ENCODE results near the gene PLEKHJ1.
A peak's percentile ranks its signal among the peaks of the same experiment; 100 is the strongest.

The PLEKHJ1 gene

DNA sequence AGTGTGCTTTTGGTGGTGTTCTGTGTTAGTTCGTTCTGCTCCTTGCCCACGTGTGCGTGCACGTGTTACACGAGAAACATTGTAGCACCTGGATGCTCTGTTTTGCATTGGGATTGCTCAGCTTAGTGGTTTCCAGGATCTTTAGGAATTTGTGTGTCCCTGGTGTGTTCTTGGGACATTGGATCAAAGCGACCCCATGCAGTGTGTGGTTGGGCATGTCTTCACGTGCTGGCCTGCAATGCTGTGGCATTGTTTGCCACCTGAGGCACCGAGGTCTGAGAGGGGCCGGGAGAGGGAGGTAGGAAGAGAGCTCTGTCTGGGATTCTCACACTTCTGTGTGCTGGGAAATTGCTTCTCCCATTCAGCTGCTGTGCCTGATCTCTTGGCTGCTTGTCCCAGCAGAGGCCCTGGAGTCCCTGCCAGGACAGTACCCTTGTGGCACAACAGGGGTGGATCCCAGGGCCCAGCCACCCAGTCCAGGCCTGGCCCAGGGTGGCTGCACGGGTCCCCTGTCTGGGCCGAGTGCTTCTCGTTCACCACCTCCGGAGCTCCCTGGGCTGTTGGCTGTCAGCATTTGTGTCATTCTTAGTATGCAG, 11.3 kb downstream of the PLEKHJ1 start:
- peak in 1 of 56 donors; percentile 19 for DNase-seq

DNA sequence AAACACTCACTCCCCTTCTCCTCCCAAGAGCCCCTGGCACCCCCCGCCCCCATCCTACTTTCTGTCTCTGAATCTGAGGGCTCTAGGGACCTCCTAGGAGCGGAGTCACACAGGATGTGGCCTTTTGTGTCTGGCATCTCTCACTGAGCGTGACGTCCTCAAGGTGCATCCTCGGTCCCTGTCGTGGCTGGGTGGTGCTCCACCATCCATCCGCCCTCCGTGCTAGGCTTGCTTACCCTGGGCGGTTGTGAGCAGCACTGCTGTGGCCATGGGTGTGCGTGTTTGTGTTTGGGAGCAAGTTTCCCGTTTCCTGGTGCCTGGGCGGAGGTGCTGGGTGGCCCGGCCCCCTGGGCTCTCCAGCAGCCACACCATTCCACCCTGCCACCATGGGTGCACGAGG, 12.2 kb downstream of the PLEKHJ1 start:
- DNase-seq, result no peak

DNA sequence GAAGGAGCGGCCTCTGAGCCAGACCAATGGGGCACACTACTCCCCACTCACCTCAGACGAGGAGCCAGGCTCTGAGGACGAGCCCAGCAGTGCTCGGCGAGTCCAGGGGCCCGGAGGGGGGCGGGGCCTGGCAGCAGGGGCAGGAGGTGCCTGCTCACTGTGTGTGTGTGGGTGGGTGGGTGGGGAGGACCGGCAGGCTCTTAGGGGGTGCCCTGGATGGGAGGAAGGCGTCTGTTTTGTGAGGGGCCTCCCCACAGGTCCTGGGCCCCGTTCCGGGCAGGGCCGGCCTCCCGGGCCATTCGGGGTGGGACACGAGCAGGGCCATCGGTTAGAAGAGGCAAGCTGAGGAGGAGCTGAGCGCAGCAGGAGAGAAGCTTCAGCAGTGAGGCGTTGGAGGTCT, 12.7 kb downstream of the PLEKHJ1 start:
- no peak for DNase-seq

DNA sequence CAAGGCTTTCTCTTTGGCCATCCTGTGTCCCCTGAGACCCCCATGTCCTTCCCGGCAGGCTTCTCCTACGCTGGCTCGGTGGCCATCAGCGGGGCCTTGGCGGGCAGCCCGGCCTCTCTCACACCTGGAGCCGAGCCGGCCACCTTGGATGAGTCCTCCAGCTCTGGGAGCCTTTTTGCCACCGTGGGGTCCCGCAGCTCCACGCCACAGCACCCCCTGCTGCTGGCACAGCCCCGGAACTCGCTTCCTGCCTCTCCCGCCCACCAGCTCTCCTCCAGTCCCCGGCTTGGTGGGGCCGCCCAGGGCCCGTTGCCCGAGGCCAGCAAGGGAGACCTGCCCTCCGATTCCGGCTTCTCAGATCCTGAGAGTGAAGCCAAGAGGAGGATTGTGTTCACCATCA, 14.2 kb downstream of the PLEKHJ1 start:
- no peak for DNase-seq

DNA sequence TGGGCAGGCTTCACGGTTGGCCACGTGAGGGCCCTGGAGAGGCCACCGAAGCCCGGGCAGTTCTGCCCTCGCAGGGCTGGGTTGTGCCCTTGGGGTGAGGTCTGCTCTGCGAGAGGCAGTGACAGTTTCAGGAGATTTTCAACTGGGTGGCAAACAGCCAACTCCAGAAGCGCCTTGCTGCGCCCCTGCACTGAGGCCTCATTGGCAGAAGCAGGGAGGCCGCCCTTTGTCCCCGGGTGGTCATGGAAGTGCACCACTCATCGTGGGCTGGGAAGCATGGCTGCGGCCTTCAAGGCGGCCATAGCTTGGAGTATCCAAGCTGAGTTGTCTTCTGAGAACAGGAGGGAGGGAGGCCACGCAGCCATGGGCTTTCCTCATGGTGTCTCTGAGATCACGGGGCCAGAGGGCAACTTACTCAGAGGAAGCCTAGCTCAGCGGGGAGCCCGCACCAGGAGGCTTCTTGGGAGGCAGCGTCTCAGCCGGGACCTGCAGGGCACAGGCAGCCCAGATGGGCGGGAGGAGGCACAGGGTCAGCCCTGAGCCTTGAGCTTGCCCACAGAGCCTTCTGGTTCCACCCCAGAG, 14.8 kb downstream of the PLEKHJ1 start:
- DNase-seq, result no peak

DNA sequence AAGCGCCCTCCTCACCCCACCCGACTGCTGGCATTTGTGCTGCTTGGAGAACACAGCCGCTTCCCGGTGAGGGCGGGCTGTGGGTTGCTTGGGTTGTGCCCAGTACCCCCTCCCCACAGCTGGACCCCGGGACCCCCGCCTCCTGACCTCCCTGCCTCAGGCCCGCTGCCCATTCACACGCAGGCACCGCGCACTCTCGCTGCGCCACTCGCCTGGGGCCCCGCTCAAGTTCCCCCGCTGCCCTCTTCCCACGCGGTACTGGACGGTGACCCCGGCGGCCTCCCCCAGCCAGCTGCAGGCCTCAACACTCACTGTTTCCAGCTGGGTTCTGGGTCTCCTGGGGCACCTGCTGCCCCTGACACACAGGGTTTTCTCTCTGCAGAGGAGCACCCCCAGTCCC, 16.4 kb downstream of the PLEKHJ1 start:
- DNase-seq, result no peak

DNA sequence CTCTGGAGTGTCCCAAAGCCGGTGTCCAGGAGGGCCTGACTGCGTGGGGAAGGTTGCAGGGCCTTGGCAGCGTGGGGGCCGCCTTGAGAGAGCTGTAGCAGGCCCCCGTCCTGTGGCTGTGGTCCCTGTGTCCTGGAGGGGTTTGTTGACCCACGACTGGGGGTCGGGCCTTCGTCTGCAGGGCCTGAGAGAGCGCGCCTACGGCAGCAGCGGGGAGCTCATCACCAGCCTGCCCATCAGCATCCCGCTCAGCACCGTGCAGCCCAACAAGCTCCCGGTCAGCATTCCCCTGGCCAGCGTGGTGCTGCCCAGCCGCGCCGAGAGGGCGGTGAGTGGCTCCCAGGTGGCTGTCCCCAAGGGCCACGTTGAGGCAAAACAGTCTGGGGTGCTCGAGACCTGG, 18.5 kb downstream of the PLEKHJ1 start:
- DNase-seq, result no peak

DNA sequence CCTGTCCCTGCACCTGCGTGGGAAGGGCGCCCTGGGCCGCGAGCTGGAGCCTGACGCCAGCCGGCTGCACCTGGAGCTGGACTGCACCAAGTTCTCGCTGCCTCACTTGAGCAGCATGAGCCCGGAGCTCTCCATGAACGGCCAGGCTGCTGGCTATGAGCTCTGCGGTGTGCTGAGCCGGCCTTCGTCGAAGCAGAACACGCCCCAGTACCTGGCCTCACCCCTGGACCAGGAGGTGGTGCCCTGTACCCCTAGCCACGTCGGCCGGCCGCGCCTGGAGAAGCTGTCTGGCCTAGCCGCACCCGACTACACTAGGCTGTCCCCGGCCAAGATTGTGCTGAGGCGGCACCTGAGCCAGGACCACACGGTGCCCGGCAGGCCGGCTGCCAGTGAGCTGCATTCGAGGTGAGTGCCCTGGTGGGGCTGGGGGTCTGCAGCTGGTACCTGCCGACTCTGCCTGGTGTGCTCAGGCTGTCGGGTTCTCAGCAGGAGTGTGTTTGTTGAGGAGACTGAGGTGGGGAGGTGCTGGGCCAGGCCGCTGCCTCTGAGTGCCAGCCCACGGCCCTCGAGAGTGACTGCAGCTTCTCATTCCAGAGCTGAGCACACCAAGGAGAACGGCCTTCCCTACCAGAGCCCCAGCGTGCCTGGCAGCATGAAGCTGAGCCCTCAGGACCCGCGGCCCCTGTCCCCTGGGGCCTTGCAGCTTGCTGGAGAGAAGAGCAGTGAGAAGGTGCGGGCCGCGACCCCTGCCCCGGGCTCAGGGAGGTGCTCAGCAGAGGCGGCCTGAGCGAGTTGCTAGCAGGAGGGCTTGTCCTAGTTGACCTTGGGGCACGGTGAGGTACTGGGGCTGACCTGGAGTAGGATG, 19.5 kb downstream of the PLEKHJ1 start:
- no peak for DNase-seq

DNA sequence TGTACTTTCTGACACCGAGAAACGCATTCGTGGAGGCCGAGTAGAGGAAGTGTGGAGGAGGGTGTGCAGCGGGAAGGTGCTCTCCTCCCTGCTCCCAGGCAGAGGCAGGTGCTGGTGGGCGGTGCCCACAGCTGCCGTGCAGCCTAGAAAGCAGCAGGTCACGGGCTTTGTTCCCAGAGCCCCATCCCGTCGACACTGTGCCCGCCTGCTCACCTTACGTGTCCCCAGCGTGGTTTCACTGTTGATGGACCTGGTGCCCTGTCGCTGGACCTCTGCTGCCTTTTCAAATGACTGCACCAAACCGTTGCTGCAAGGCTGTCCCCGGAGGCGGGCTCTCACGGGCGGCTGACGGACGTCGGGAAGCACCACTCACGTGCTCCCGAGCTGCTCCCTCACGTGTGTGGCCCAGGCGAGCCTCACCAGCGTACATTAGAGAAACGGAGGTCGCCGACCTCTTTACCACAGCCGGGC, 20.8 kb downstream of the PLEKHJ1 start:
- DNase-seq, result no peak

DNA sequence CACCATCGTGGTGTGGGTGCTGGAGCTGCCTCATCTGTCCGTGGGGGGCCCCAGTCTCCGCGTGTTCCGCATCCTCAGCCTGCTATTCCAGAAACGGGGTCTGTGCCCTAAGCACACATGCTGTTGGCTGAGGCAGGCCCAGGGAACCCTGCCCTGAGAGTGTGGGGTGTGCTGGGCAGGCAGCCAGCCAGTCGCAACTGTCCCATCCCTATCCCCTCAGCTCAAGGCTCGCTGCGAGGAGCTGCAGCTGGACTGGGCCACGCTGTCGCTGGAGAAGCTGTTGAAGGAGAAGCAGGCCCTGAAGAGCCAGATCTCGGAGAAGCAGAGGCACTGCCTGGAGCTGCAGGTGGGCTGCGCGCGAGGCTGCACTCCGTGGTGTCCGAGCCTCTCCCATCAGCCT, 21.9 kb downstream of the PLEKHJ1 start:
- peak in 10 of 56 donors; percentile 11 to 33 (median 22) for DNase-seq

DNA sequence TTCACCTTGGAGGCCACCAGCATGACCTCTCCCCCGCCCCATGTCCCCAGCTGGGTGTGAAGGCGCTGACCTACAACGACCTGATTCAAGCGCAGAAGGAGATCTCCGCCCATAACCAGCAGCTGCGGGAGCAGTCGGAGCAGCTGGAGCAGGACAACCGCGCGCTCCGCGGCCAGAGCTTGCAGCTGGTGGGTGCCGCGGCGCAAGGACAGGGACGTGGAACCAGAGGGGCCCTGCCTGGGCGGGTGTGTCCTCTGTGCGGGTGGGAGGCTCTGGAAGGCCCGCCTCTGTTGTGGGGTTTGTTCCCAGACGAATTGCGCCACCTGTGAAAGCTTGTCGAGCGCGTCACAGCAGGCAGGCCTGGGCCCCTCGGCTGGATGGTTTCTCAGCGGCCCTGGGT, 22.3 kb downstream of the PLEKHJ1 start:
- peak in 18 of 56 donors; percentile 15 to 46 (median 30) for DNase-seq

DNA sequence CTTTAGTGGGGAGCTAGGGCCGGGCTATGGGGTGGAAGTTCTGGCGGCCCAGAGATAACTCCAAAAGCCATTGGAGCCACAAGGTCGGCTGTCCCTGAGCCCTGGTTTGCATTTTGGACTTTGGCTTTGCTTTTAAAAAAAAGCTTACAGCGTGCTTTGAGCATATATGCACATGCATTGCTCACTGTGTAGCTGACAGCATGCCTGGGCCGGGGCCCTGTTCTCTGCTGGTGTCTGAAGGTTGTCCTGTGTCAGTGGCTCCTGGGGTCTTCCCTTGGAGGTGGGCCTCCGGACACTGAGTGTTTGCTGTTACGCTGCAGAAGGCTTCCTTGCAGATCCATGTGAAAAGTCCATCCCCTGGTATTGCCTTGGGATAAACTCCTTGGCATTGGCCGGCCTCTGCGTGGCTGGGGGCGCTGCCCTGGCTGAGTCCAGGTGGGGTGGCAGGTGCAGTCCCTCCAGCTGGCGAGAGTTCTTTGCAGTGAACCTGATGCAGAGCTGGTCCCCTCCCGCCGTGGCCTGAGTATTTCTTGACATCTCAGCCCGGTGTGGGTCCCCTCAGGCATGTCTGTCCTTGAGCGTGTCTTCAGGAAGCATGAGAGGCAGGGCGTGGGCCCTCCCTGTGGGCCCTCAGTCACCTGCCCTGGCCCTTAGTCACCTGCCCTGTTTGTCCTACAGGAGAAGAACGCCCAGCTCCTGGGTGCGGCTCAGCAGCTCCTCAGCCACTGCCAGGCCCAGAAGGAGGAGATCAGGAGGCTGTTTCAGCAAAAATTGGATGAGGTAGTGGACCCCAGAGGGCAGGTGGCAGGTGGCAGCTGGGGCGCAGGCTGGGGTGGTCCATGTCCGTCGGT, 23.0 kb downstream of the PLEKHJ1 start:
- DNase-seq, result no peak

DNA sequence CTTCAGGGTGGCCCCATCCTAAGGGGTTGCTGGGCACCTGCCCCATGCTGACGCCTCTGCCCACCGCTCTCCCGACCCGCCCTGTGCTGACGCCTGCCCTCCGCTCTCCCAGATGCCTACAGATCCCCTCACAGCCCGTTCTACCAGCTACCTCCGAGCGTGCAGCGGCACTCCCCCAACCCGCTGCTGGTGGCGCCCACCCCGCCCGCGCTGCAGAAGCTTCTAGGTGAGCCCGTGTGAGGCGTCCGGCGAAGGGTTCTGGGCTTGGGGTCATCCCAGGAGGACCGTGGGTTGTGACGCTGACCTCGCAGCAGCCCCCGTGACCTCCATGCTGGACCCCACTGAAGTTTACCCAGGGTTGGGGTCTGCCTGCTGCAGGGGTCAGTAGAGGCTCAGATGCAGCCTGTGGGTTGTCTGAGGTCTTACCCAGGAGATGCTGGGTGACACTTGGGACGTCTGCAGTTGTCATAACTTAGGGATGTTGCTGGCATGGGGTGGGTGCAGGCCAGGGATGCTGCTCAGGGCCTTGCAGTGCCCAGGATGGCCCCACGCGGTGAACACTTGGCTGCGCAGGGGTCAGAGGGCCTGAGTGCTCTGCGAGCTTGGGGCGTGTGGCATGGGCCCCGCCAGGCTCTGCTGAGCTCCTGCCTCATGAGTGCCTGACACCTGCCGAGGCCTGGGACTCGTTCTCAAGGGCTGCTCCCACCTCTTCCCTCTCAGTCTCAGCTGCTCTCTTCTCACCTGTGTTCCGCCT, 25.0 kb downstream of the PLEKHJ1 start:
- no peak for DNase-seq

DNA sequence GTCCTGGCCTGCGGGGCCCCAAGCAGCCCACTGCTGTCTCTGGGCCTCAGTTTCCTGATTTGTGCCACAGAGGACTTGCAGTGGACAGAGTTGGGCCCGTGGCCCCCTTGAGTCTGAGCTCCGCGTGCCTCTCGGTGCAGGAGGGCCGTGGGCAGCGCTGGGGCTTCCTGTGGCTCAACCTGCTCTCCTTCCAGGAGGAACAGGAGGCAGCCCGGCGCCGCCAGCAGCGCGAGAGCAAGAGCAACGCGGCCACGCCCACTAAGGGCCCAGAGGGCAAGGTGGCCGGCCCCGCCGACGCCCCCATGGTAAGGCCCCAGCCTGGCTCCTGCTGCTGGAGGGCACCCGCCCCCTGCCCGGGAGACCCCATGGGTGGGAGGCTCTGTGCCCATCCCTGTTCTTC, 25.9 kb downstream of the PLEKHJ1 start:
- no peak for DNase-seq

DNA sequence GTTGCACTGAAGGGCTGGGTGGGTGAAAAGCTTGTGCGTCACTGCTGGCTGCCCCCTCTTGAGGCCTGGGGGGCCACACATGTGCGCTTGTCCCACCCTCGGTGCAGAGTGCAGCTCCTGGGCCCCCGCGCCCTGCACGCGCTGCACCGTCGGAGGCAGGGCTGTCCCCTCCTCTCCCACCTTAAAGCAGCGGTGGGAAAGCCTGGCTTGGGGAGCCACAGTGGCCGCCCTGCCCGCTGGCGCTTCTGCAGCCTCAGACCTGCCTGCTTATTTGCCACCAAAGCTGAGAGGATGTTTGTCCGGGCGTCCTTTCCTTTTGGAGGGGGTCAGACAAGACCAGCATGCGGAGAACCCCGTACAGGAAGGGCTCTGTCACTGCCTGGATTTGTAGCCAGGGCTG, 26.7 kb downstream of the PLEKHJ1 start:
- DNase-seq, result no peak

DNA sequence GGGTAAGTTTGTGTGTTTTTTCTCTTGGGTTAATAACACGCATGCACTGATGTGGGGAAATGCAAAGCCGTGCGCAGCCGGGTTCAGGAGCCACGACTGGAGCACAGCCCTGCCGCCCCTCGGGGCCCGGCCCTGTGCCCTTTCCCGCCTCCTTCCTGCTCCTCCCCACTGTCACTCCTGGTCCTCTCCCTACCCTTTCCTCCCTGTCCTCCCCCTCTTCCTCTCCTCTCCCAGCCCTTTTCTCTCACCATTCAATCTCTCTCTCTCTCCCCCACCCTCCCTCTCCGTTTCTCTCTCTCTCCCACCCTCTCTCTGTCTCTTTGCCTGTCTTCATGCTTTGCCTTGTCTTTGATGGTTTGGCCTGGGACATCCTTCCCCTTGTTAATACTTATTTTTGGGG, 27.2 kb downstream of the PLEKHJ1 start:
- no peak for DNase-seq

DNA sequence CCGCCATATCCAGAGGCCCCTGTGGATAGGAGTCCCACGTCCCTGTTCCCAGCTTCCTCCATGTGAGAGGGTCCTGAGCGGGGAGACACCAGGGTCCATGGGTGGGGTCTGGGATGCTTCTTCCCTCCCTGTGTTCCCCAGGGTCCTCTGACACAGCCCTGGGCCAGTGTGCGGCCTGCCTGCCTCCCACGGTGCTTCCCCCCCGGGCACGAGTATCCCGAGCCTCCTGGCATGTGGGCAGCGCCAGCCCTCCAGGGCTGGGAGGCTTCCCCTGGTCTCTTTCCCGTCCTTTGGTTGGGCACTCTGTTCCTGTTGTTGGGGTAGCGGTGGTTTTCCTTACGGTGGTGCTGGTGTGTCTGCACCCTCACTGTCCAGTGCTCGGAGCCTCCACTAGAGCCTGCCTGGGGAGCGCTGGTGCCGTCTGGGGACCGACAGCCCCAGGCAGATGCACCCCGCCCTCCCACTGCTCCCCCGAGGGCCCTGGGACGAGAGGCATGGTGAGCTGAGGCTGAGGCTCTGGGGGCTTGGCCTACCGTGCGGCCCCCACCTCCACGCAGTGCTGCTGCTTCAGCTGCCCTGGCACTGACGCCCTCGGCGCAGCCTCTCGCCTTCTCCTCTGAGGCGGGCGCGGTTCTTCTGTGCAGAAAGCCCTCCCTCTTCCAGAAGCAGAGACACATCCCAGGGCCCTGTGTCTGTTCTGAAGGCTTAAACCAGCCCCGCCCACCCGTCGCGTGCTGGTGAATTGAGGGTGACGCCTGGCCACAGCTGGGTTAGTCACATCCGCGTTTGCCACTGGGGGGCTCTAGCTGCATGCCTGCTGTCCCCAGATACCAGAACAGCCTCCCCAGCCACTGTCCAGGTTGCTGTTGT, 27.9 kb downstream of the PLEKHJ1 start:
- DNase-seq, result no peak

DNA sequence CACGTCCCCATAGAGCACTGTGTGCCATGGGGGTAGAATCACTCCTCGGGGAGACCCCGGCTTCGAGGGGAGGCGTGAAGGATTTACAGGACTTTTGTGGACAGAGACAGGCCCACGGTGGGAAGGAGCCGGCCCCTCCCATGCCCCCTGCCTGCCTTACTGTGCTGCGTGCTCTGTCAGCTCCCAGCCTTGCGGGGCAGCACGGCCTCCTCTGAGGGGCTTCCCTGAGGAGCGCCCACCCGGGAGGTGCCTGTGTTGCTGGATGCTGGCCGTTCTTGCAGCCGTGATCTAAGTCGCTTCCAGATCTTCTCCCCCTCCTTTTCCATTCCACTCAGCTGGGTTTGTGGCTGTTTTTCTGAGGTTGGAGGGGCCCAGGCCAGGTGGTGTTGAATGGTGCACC, 29.1 kb downstream of the PLEKHJ1 start:
- DNase-seq, result no peak

DNA sequence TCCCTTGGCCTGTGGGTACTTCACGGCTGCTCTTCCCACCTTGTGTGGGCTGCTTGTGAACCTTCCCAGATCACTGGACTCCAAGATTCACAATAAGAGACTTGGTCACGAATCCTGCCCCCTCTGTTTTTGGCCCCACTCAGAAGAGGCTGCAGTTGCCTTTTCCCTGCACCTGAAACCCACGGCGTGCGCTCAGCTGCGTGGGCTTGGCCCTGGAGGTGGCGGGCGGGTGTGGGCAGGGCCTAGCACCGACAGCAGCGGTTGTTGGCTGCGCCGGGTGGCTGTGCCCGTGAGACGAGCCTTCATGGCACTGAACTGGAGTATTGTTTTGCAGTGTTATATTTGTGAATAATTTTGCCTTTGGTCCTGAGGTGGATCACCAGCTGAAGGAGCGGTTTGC, 33.8 kb downstream of the PLEKHJ1 start:
- no peak for DNase-seq

Measured in amygdala (tissue), 56 donors.